ENCODE results near the gene EVA1B. TPM values are rescaled to one million over a fixed set of nuclear protein-coding genes. Genes with fewer than 3 reads are reported as not detected.

The EVA1B gene
- total RNA-seq, 1 donor from 2014 or later, result 88.4 TPM

GRCh38 chr1:36366091-36366661 lies 42.7 kb upstream of the EVA1B start:
- Mint-ChIP-seq H3K36me3 (ENCODE audit: low read depth) (peaks cover 11% of the 10 kb centered on the region), H3K27ac (ENCODE audit: unreplicated experiment) (peak overlapping the region; percentile 79), H3K9me3 (ENCODE audit: low read depth) (no peaks in the 10 kb centered on the region), H3K4me1 (ENCODE audit: low read depth) (peaks cover 36% of the 10 kb centered on the region), H3K4me3 (ENCODE audit: unreplicated experiment) (no peak overlapping the region), H3K27me3 (ENCODE audit: low read depth) (no peaks in the 10 kb centered on the region)
- TF ChIP-seq CTCF (IDR thresholded peaks at IDR 0.05), result no peak
- no peak for DNase-seq (ENCODE audit: low spot score)

DNA sequence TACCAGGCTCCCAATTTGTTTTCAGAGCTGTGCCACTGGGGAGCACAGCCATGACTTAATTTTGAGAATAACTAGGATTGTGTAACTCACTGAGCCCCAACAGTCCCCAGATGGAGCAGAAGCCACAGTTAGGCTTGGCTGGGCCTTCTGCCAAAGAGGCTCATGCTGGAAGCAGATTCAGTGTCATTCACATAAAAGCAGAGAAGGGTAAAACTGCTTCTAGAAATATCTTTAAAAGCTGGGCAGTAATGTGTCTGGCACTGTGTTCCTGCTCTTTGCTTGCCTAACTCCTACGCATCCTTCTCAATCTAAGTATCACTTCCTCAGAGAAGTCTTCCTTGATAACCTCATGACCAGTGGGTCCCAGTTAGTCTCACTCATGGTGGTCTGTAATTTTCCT lies 41.9 kb upstream of the EVA1B start:
- Mint-ChIP-seq H3K36me3 (ENCODE audit: low read depth) (peaks cover 14% of the 10 kb centered on the region), H3K4me1 (ENCODE audit: low read depth) (peaks cover 37% of the 10 kb centered on the region), H3K4me3 (ENCODE audit: unreplicated experiment) (no peak overlapping the region), H3K27me3 (ENCODE audit: low read depth) (no peaks in the 10 kb centered on the region), H3K9me3 (ENCODE audit: low read depth) (no peaks in the 10 kb centered on the region), H3K27ac (ENCODE audit: unreplicated experiment) (peak overlapping the region; percentile 79)
- no peak for TF ChIP-seq CTCF (IDR thresholded peaks at IDR 0.05)
- no peak for DNase-seq (ENCODE audit: low spot score)

GRCh38 chr1:36359911-36360550 lies 36.6 kb upstream of the EVA1B start:
- H3K4me1 Mint-ChIP-seq (ENCODE audit: low read depth), result peaks cover 13% of the 10 kb centered on the region
- H3K9me3 Mint-ChIP-seq (ENCODE audit: low read depth), result no peaks in the 10 kb centered on the region
- TF ChIP-seq CTCF (IDR thresholded peaks at IDR 0.05), result no peak
- H3K4me3 Mint-ChIP-seq (ENCODE audit: unreplicated experiment), result no peak overlapping the region
- DNase-seq (ENCODE audit: low spot score), result no peak
- no peak overlapping the region for H3K27ac Mint-ChIP-seq (ENCODE audit: unreplicated experiment)
- peaks cover 34% of the 10 kb centered on the region for H3K36me3 Mint-ChIP-seq (ENCODE audit: low read depth)
- no peaks in the 10 kb centered on the region for H3K27me3 Mint-ChIP-seq (ENCODE audit: low read depth)

DNA sequence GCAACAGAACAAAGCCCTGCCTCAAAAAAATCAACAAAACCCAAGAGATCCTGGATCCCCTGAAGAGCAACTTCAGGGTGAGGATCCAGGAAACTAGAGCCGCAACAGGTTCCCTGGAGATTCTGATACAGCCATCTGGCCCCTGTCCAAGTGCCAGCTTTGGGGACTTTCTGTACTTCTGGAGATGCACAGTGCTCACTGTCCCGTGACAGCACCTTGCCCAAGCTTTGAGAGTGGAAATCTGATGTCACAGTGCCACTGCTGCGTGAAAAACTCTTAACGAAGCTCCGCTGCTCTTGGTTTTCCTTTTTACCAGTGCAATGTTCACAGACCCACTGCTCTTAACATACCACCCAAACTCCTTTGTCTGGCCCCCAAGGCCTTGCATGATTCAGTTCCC lies 35.9 kb upstream of the EVA1B start:
- no peaks in the 10 kb centered on the region for H3K27me3 Mint-ChIP-seq (ENCODE audit: low read depth)
- peaks cover 12% of the 10 kb centered on the region for H3K4me1 Mint-ChIP-seq (ENCODE audit: low read depth)
- no peak overlapping the region for H3K27ac Mint-ChIP-seq (ENCODE audit: unreplicated experiment)
- H3K9me3 Mint-ChIP-seq (ENCODE audit: low read depth), result no peaks in the 10 kb centered on the region
- peaks cover 36% of the 10 kb centered on the region for H3K36me3 Mint-ChIP-seq (ENCODE audit: low read depth)
- TF ChIP-seq CTCF (IDR thresholded peaks at IDR 0.05), result no peak
- no peak for DNase-seq (ENCODE audit: low spot score)
- no peak overlapping the region for H3K4me3 Mint-ChIP-seq (ENCODE audit: unreplicated experiment)

DNA sequence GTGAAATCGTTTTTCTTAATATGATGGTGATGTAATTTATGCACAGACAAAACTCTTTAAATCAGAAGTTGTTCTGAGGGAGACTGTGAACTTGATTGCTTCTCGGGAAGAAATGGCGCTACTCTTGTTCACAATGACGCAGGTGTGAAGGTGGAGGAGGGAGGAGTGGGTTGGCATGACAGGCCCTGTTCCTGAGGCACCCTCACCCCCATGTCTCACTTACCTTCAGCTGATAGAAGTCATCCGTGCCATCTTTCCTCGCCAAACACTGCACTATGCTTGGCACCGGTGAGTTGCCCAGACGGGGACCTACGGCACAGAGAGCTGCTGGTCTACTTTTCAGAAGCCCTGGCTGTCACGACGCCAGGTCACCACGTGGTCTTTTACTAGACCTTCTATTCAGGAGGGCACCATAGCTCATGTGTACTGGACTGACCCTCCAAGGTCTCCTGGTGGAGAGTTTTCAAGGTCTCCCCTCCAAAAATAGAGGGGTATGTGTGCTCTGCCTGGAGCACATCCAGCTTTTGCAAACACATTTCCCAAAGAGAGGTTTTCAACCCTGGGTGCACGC lies 35.2 kb upstream of the EVA1B start:
- H3K36me3 Mint-ChIP-seq (ENCODE audit: low read depth), result peaks cover 40% of the 10 kb centered on the region
- H3K4me1 Mint-ChIP-seq (ENCODE audit: low read depth), result peaks cover 20% of the 10 kb centered on the region
- H3K4me3 Mint-ChIP-seq (ENCODE audit: unreplicated experiment), result no peak overlapping the region
- no peak for TF ChIP-seq CTCF (IDR thresholded peaks at IDR 0.05)
- H3K27me3 Mint-ChIP-seq (ENCODE audit: low read depth), result no peaks in the 10 kb centered on the region
- no peak for DNase-seq (ENCODE audit: low spot score)
- no peak overlapping the region for H3K27ac Mint-ChIP-seq (ENCODE audit: unreplicated experiment)
- no peaks in the 10 kb centered on the region for H3K9me3 Mint-ChIP-seq (ENCODE audit: low read depth)
